GM19099 (cell line): ENCODE measurements around the gene KIF13A.

Source experiments
- POLR2A ChIP-seq: IDR thresholded peaks from 3 replicates; pipeline ENCODE4 v1.6.1; 2011; ENCODE audit warnings: low read depth; ENCODE audit not compliant: insufficient read length; ENCODE audit errors: extremely low read depth

Gene KIF13A

DNA sequence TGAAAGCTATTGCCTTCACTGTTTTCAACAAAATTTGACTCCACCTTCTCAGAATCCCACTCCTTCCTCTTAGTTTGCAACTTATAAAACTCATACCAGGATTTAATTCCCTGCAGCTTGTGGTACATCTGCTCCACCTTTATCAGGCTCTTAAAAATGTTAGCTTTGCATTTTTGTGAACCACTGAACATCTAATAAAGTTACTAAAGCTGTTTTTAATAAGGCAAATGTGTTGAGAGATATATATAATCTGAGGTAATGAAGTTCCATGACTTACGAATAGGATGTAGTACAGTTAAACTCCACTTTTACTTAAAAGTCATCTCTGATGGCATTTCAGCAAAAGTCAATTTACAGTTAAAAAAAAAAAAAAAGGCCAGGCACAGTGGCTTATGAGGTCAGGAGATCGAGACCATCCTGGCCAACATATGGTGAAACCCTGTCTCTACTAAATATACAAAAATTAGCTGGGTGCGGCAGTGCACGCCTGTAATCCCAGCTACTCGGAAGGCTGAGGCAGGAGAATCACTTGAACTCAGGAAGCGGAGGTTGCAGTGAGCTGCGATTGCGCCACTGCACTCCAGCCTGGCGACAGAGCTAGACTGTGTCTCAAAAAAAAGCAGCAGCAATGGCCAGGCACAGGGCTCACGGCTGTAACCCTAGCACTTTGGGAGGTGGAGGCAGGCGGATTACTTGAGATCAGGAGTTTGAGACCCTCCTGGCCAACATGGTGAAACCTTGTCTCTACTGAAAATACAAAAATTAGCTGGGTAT is 106.2 kb downstream of the KIF13A start:
- no peak for TF ChIP-seq POLR2A

DNA sequence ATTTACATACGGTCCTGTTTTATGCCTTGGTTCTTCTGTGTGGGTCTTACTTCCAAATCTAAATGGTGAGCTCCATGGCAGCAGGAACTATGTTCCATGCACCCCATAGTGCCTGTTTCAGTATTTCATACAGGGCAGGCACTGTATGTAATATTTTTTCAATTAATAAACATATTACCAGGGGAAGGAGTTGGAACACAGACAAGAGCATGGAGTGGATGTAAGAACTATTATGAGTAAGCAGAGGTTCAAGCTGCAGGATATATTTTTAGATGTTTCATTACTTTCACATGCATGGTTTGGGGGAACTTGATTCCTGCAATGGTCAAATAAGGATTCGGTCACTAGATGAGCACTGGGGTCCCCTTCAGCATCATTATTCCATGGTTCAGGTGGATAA is 108.3 kb downstream of the KIF13A start:
- no peak for TF ChIP-seq POLR2A

DNA sequence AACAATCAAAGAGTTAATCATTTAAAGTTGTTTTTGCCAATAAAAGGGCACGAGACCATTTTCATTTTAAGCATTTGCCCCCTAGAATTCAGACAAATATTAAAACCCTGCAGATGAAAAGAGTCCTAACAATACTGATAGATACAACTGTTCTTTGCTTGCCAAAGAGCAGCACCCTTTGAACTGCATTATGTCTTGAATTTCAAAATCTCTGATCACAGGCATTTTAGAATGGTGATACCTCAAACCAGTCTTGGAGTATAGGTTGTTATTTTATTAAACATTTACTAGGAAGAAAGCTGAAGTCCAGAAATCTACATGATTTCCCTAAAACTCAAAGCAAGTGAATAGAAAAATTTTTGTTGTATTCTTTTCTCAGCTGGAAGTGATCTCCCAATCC is 108.7 kb downstream of the KIF13A start:
- no peak for TF ChIP-seq POLR2A

DNA sequence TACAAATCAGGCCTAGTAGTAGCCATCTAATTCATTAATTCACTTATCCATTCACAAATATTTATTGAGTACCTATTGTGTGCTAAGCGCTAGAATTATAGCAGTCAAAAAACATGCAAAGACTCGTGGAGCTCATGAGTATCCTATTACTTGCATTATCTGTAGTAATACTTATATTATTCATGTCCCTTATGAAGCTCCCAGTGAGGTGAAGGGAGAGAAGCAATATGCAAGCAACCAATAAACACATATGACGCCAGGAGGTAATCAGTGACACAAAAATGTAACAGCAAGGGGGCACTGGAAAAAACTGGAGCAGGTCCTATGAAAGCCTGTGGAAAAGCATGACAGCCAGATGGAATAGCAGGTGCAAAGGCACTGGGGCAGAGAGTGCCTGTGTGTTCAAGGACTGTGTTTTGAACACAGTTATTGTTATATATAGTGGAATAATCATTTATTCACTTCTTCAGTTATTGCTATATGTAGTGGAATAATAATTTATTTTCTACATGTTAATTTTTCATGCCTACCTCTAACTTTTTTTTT is 109.5 kb downstream of the KIF13A start:
- TF ChIP-seq POLR2A: no peak

DNA sequence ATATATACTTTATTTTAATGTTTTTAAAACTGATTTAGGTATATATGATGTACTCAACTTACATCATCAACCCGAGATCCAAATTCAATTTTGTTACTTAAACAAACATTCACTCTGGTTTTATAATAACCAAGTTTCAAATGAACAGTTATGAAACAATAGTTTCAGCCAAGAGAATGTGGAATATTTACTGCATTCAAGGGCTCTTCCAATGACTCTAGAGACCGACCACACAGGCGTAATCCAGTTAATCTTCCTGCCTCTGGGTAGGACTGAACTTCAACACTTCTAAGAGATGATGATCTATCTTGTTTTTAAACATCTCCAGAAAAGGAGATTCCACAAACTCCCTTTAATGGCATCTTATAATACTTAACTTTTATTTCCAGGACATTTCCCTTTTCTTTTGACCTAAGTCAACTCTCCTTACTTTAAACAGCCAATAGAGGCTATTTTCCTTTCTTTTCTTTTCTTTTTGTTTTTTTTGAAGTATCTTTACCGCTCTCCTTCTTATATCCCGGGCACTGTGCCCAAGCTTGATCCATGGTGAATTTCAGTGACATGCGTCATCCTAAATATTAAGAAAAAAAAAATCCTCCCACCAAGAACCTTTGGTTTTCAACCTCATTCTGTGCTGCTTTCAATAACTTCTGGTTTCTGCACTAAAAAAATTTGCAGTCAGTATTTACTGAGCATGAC is 110.1 kb downstream of the KIF13A start:
- TF ChIP-seq POLR2A: no peak

DNA sequence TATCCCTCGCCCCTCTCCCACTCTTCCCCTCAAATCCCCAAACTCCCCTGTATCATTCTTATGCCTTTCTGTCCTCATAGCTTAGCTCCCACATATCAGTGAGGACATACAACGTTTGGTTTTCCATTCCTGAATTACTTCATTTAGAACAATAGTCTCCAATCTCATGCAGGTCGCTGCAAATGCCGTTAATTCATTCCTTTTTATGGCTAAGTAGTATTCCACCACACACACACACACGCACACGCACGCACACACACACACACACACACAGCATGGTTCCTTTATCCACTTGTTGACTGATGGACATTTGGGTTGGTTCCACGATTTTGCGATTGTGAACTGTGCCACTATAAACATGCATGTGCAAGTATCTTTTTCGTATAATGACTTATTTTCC is 112.7 kb downstream of the KIF13A start:
- no peak for TF ChIP-seq POLR2A

DNA sequence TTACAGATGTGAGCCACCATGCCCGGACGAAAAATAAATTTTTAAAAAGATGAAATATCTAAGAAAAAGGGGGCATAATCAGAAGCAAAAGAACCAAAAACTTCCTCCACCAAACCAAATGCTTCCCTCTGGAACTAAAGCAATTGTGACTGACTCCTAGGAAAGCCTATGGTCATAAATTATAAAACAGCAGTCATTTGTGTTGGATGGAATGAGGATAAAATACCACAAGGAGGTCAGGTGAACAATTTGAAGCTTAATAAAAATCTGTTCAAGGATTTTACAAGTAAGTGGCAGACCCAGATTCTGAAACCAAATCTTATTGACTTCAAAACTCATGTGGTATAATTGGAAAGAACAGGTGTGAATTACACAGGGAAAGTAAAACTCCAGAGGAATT is 114.5 kb downstream of the KIF13A start:
- no peak for TF ChIP-seq POLR2A

DNA sequence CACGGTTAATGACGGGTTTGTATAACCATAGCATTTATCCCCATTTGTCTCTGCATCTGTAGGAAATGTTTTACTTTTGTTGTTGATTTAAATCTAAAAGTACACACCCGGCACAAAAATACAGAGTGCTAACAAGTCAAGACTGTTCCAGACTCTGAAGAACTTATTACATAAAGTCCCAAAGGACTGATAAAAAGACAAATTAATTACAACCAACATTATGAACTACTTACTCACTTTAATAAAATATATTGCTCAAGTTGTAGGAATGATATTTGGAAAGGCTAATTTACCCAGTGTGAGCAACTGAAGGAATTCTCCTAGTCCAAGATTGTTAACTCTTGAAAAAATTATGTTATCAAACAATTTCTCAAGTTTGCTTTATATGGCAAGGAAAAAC is 115.6 kb downstream of the KIF13A start:
- no peak for TF ChIP-seq POLR2A

DNA sequence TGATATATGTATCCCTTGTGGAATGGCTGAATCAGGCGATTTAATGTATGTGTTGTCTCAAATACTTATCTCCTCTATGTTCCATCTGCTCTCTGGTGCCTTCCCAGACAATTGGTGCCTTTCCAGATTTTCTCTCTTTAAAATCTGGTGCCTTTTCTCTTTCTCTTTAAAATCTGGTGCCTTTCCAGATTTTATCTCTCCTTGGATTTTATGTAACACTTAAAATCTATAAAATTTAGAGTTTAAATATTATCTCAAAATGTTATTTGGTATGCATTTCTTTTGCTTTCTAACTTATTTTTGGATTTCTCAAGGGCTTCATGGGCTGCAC is 116.3 kb downstream of the KIF13A start:
- TF ChIP-seq POLR2A: no peak

DNA sequence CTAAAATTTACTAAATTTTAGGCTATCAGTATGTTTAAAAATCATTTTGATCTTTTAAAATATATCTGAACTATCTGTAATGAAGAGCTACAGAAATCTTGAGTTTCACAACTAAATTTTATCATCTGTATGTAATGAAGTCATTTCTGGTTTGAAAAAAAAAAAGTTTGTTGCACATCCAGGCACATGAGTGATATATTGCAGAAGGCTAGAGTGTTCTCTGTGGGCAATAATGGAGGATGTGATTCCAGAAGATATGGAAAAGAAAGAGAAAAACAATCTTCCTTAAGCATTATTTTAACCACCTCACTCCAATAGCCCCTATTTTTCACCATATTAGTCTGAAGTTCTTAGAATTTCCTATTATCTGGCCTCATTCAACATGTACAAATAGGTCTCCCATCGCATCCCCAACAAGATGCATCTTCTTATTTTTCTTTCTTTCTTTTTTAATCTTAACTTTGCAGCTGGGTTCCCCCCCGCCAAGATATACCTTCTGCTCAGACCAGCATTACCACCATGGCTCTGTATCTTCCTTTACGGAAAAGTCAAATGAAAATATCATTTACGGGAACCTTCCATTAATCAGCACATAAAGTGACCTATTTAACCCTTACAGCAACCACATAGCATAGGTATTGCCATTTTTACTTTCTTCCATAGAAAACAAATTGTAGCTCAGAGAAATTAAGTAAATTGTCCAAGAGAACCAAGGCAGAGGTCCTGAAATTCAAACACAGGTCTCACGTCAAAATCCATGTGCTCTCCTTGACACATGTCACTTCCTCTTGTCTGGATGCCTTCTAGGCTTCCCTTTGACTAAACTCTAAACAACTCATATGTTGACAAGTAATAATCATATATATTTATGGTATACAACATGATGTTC is 116.9 kb downstream of the KIF13A start:
- no peak for TF ChIP-seq POLR2A

DNA sequence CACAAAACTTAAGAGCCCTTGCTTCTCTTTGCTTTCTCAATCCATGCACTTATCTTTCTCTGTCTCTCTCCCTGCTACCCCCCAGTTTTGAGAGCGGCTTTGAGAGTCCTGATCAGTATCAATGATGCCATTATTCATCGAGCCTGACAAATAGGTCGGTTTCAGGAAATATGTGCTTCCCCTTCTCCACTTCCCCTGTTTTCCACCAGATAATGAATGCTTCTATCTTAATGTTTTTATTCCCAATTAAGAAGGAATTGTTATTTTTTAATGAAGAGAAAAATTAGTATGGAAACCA is 117.7 kb downstream of the KIF13A start:
- no peak for TF ChIP-seq POLR2A

DNA sequence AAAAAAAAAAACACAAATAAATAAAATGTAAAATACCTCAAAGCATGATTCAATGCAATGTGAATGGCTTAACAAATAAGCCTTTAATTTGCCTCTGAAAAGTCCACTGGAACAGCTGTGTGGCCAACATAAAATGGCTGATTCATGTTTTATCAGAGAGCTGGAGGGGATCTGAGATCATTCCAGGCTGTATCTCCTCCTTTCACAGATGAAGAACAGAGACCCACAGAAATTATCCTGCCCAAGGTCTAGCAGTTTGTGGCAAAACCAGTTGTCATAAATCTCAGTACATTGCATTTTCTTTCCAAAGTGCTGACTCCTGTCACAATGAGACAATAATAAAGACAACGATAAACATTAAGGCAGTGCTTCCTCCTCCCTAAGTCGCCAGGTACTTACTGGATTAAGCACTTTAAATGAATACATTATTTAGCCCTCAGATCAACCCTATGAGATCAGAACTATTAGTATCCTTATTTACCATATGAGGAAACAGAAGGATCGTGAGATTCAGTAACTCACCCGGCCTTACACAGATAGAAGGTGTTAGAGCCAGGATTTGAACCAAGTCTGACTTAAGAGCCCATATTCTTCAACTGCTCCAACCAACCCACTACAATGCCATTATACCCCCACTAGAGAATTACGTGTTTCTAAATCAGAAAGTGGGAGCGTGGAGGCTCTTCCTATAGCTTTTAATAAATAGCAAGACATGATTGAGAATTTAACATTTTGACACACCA is 118.3 kb downstream of the KIF13A start:
- TF ChIP-seq POLR2A: no peak

DNA sequence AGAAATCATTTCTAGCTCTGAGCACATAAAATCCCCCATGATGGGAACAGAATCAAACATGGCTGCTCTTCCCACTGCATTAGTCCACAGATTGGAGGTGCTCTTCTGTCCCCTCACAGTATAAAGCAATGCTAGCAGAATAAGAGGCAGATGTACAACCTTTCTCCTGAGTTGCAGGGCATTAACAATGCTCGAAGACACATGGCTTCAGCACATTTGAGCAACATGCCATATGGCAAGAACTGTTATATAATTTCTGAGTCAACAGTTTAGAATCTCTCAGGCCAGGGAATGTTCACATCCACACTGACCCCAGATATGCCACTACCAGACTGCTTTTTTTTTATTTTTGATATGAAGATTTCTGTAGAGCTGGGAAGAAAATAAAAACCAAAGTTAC is 119.6 kb downstream of the KIF13A start:
- TF ChIP-seq POLR2A: no peak

DNA sequence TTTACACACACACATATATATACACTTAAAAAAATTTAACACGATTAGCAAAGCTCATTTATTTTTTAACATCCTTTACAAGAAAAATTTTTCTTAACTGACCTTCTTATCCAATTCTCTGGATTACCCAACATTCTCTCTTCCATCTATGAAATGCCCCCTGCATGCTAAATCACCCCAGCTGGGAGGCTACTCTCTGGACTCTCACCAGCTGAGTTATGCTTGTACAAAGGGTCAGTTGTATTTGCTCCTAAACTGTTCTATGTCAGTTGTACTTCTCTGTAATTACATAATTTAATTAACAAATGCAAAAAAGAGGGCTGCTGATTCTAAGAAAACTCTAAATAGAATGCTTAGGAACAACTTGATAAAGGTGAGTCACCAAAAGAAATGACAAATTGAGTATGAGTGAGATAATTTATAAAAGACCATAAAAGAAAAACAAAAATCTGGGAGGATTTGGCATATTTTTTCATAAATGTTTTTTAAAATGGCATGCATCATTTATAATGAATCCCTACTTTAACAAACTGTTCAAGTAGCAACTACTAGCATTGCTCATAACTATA is 120.5 kb downstream of the KIF13A start:
- TF ChIP-seq POLR2A: no peak

DNA sequence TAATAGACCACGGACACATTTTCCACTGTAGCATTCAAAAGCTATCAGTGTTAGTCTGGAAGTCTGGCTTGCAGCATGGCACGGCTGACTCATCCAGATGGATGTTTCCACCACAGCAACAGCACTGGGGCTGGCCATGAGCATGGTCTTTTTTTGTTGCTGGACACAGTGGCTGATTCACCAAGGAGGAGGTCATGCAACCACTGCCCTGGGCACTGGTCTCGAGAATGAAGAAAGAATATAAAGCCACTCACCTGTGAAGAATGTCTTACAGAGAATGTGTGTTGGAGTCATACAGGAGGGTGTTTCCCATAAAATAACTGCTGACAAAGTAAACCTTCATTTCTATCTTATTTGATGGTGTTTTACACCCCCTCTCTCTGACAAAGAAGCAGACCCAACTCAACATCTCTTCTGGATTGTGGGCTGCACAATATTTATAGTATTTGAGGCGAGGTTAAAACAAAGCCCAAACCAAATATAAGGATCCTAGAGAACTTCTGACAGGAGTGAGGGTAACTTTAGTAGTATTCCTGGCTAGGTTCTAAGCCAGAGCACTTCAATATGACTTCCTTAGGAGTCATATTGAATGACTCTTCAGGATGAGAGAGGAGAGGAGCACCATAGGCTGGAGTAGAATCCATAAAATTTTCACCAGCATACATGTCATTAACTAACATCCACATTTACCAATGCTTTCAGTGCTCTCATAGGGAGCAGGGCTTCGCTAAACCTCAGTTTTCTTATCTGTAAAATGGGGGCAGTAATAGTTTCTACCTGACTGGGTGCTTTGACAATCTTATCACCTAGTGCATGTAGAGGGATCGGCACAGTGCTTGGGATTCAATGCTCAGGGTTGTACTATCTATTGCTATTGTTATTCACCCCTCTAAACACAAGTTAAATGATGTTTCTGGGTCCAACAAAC is 121.4 kb downstream of the KIF13A start:
- TF ChIP-seq POLR2A: no peak
